Caco-2 (cell line): ENCODE data around the gene DPY19L1. TPM values are rescaled to one million over a fixed set of nuclear protein-coding genes. Genes with fewer than 3 reads are reported as not detected.
"Not testable (repeated sequence)": the region's sequence is repeated elsewhere in the genome, so short reads cannot be mapped to it uniquely, and the experiment has no call there.

ENCODE experiments used
- BruUV-seq: library from RNA; stranded (reverse); fragments of 400-500 nt; replicated peaks from 2 replicates; lab custom pipeline; 2021; lab: Mats Ljungman, UMichigan
- CTCF ChIA-PET: fragments of 300-600 bp; sonication (Branson Sonifier 250); formaldehyde crosslinking; loops from one replicate; lab custom pipeline; 2022; ENCODE audit warnings: antibody characterized with exemption; lab: Charles Lee
- POLR2A ChIA-PET: fragments of 300-600 bp; sonication (Branson Sonifier 250); formaldehyde crosslinking; loops from one replicate; lab custom pipeline; 2022; ENCODE audit warnings: antibody characterized with exemption; lab: Charles Lee
- DNase-seq, 2 experiments: peaks; one replicate each; pipeline versions ENCODE4 v3.0.0 to v3.0.0-alpha.2; 2020 to 2022
- H3K27me3 ChIP-seq: replicated peaks from 2 replicates; pipeline ENCODE4 v1.6.0; 2011; ENCODE audit warnings: low read length; ENCODE audit not compliant: control insufficient read depth, insufficient read depth
- H3K36me3 ChIP-seq: 2 replicates; pipeline ENCODE4 v1.5.1; 2011; ENCODE audit warnings: low read length; ENCODE audit not compliant: control insufficient read depth, insufficient read depth
- H3K4me1 ChIP-seq: fragments of 250-450 bp; sonication (Bioruptor Pico); 2 replicates; pipeline ENCODE4 v1.5.1; 2020; ENCODE audit warnings: mild to moderate bottlenecking
- H3K4me3 ChIP-seq: 2 replicates; pipeline ENCODE4 v1.5.1; 2011; ENCODE audit warnings: low read depth, mild to moderate bottlenecking, control low read depth, low read length
- H3K9me3 ChIP-seq: fragments of 250-450 bp; sonication (Bioruptor Pico); 2 replicates; pipeline ENCODE4 v1.5.1; 2020; ENCODE audit warnings: mild to moderate bottlenecking, moderate library complexity
- H3K27ac Mint-ChIP-seq: one replicate; pipeline ENCODE4 v1.8.0; 2022; ENCODE audit warnings: mixed read lengths; ENCODE audit not compliant: unreplicated experiment
- H3K27me3 Mint-ChIP-seq: one replicate; pipeline ENCODE4 v1.8.0; 2022; ENCODE audit warnings: mixed read lengths; ENCODE audit not compliant: insufficient read depth, unreplicated experiment
- H3K36me3 Mint-ChIP-seq: one replicate; pipeline ENCODE4 v1.8.0; 2022; ENCODE audit warnings: mild to moderate bottlenecking, mixed read lengths; ENCODE audit not compliant: insufficient read depth, unreplicated experiment
- H3K4me1 Mint-ChIP-seq: one replicate; pipeline ENCODE4 v1.8.0; 2022; ENCODE audit warnings: low read depth, mixed read lengths; ENCODE audit not compliant: unreplicated experiment
- H3K4me3 Mint-ChIP-seq: one replicate; pipeline ENCODE4 v1.8.0; 2022; ENCODE audit warnings: mild to moderate bottlenecking, moderate library complexity, mixed read lengths; ENCODE audit not compliant: unreplicated experiment
- H3K9me3 Mint-ChIP-seq: one replicate; pipeline ENCODE4 v1.8.0; 2022; ENCODE audit warnings: mixed read lengths; ENCODE audit not compliant: unreplicated experiment
- intact Hi-C: fragments of 100-400 bp; cut with micrococcal nuclease; formaldehyde crosslinking; loops from one replicate; pipeline ENCODE4 v1.10.0; 2022; ENCODE audit not compliant: unreplicated experiment
- total RNA-seq: library from RNA; stranded (reverse); gene quantifications from 2 replicates; pipeline ENCODE4 v1.2.3, GENCODE V29; 2022
- TF ChIP-seq, protein P1 (sequence below), 2 experiments: fragments of 200-600 bp in 1 of 2; IDR thresholded peaks; 1 replicate in 1 of 2; 2 replicates in 1 of 2; pipeline versions ENCODE4 v1.5.1 to v1.8.0; 2011 to 2022; ENCODE audit warnings: antibody characterized with exemption in 1 of 2, control low read depth in 1 of 2, inconsistent platforms in 1 of 2, low read depth in 1 of 2, low read length in 1 of 2, mild to moderate bottlenecking in 1 of 2, moderate library complexity in 1 of 2; ENCODE audit not compliant: insufficient read depth in 1 of 2, severe bottlenecking in 1 of 2, unreplicated experiment in 1 of 2

Gene DPY19L1
- total RNA-seq, 1 experiment from 2014 or later: 12.9 TPM

DNA sequence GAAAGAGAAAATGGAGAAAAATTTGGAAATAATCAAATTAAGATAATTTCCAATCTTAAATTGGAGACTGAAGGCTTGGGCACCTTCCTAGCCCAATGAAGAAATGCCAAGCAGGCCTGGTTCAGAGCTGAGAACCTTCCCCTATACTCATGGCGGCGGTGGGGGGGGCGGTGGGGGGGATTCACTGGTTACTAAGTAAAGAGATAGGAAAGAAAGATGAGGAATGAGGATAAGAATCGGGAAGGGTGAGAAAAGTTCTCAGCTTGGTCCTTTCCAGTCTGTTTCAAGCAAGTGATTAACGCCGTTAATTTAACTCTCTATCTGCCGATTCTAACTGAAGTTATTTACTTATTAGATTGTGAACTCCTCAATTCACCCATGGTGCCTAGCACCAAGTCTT, 41.5 kb downstream of the DPY19L1 start:
- no peak for DNase-seq
- Mint-ChIP-seq H3K4me1 (no peaks in the 10 kb centered on the region), H3K27ac (no peak overlapping the region), H3K27me3 (no peaks in the 10 kb centered on the region), H3K36me3 (no peaks in the 10 kb centered on the region), H3K4me3 (no peak overlapping the region), H3K9me3 (no peaks in the 10 kb centered on the region)
- no peak overlapping the region for H3K4me3 ChIP-seq
- ChIA-PET CTCF (no interaction called here), POLR2A (no interaction called here)
- no peaks in the 10 kb centered on the region for H3K4me1 ChIP-seq
- intact Hi-C loops: no loop called here
- TF ChIP-seq, protein P1, sequence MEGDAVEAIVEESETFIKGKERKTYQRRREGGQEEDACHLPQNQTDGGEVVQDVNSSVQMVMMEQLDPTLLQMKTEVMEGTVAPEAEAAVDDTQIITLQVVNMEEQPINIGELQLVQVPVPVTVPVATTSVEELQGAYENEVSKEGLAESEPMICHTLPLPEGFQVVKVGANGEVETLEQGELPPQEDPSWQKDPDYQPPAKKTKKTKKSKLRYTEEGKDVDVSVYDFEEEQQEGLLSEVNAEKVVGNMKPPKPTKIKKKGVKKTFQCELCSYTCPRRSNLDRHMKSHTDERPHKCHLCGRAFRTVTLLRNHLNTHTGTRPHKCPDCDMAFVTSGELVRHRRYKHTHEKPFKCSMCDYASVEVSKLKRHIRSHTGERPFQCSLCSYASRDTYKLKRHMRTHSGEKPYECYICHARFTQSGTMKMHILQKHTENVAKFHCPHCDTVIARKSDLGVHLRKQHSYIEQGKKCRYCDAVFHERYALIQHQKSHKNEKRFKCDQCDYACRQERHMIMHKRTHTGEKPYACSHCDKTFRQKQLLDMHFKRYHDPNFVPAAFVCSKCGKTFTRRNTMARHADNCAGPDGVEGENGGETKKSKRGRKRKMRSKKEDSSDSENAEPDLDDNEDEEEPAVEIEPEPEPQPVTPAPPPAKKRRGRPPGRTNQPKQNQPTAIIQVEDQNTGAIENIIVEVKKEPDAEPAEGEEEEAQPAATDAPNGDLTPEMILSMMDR (IDR thresholded peaks at IDR 0.05; ENCODE audit: insufficient read depth in 1 of 2, low read depth in 1 of 2, low read length in 1 of 2, severe bottlenecking in 1 of 2, unreplicated experiment in 1 of 2): no peak
- H3K36me3 ChIP-seq: no peaks in the 10 kb centered on the region
- no peaks in the 10 kb centered on the region for H3K9me3 ChIP-seq
- H3K27me3 ChIP-seq: no peaks in the 10 kb centered on the region
- BruUV-seq: no TSS peak

- ChIA-PET CTCF (no interaction called here), POLR2A (no interaction called here)
- H3K4me1 Mint-ChIP-seq: no peaks in the 10 kb centered on the region
- no peaks in the 10 kb centered on the region for H3K9me3 Mint-ChIP-seq
- no peaks in the 10 kb centered on the region for H3K9me3 ChIP-seq
- TF ChIP-seq, protein P1 (IDR thresholded peaks at IDR 0.05; ENCODE audit: insufficient read depth in 1 of 2, low read depth in 1 of 2, low read length in 1 of 2, severe bottlenecking in 1 of 2, unreplicated experiment in 1 of 2): no peak
- H3K36me3 ChIP-seq: no peaks in the 10 kb centered on the region
- no peaks in the 10 kb centered on the region for H3K27me3 ChIP-seq
- H3K27ac Mint-ChIP-seq: no peak overlapping the region
- H3K4me1 ChIP-seq: no peaks in the 10 kb centered on the region
- no peaks in the 10 kb centered on the region for H3K27me3 Mint-ChIP-seq
- no peak overlapping the region for H3K4me3 ChIP-seq
- no peak for DNase-seq
- intact Hi-C loops: no loop called here
- no TSS peak for BruUV-seq
- H3K4me3 Mint-ChIP-seq: no peak overlapping the region
- H3K36me3 Mint-ChIP-seq: no peaks in the 10 kb centered on the region
Measured at GRCh38 chr7:34991938-34992840, 45.1 kb downstream of the DPY19L1 start.

GRCh38 chr7:34988442-34989125, 48.7 kb downstream of the DPY19L1 start:
- DNase-seq, H3K4me1 ChIP-seq, H3K9me3 ChIP-seq, H3K36me3 Mint-ChIP-seq, H3K9me3 Mint-ChIP-seq, H3K27me3 ChIP-seq, CTCF ChIA-PET, H3K27ac Mint-ChIP-seq, H3K27me3 Mint-ChIP-seq, H3K4me1 Mint-ChIP-seq, POLR2A ChIA-PET, H3K36me3 ChIP-seq, H3K4me3 Mint-ChIP-seq, H3K4me3 ChIP-seq, BruUV-seq, intact Hi-C loops: not testable (repeated sequence)

- CTCF ChIA-PET, DNase-seq, H3K36me3 Mint-ChIP-seq, BruUV-seq, H3K4me3 Mint-ChIP-seq, H3K27me3 Mint-ChIP-seq, H3K4me1 Mint-ChIP-seq, H3K9me3 ChIP-seq, H3K36me3 ChIP-seq, POLR2A ChIA-PET, H3K9me3 Mint-ChIP-seq, H3K27me3 ChIP-seq, H3K27ac Mint-ChIP-seq, H3K4me3 ChIP-seq, intact Hi-C loops, H3K4me1 ChIP-seq: not testable (repeated sequence)
Measured at GRCh38 chr7:34985155-34985554, 52.1 kb downstream of the DPY19L1 start.

- H3K4me1 ChIP-seq, DNase-seq, H3K4me1 Mint-ChIP-seq, H3K27me3 Mint-ChIP-seq, CTCF ChIA-PET, POLR2A ChIA-PET, H3K27ac Mint-ChIP-seq, H3K4me3 Mint-ChIP-seq, H3K4me3 ChIP-seq, H3K9me3 Mint-ChIP-seq, H3K27me3 ChIP-seq, H3K36me3 Mint-ChIP-seq, H3K36me3 ChIP-seq, intact Hi-C loops, BruUV-seq, H3K9me3 ChIP-seq: not testable (repeated sequence)
Measured at GRCh38 chr7:34984140-34984539, 53.1 kb downstream of the DPY19L1 start.
